ENCODE data around the gene MICU1. TPM values are rescaled to one million over a fixed set of nuclear protein-coding genes. Genes with fewer than 3 reads are reported as not detected.

MICU1 gene
- polyA plus RNA-seq, 2 of the 4 experiments (the other 2 are of a cell fraction), result 54.5 to 58.6 TPM

- DNase-seq (ENCODE audit: low read depth in 1 of 2, low spot score in 1 of 2) (no peak), FAIRE-seq (no peak), ATAC-seq (no peak)
- no peak for TF ChIP-seq HES2 (IDR thresholded peaks at IDR 0.05)
- no peak for TF ChIP-seq CBX2 (IDR thresholded peaks at IDR 0.05; ENCODE audit: borderline replicate concordance, low read depth)
- TF ChIP-seq HEYL (CRISPR knock-in tag; IDR thresholded peaks at IDR 0.05), result no peak
- TF ChIP-seq CEBPB (IDR thresholded peaks at IDR 0.05), result no peak
- no peak for TF ChIP-seq KDM1A (IDR thresholded peaks at IDR 0.05; ENCODE audit: low read depth)
- no peak for TF ChIP-seq ZSCAN20 (CRISPR knock-in tag; IDR thresholded peaks at IDR 0.05)
- TF ChIP-seq E2F6 (IDR thresholded peaks at IDR 0.05; ENCODE audit: borderline replicate concordance, low read depth), result no peak
- no peak for TF ChIP-seq RARB (CRISPR knock-in tag; IDR thresholded peaks at IDR 0.05)
- TF ChIP-seq RNF2 (IDR thresholded peaks at IDR 0.05; ENCODE audit: borderline replicate concordance, low read depth), result no peak
- no peak for TF ChIP-seq ZC3H11A (IDR thresholded peaks at IDR 0.05)
- no peak for TF ChIP-seq ZFP36 (IDR thresholded peaks at IDR 0.05; ENCODE audit: borderline replicate concordance, partially characterized antibody)
- no peak for TF ChIP-seq FOXS1 (CRISPR knock-in tag; IDR thresholded peaks at IDR 0.05)
- Histone ChIP-seq H3K4me1 (no peaks in the 10 kb centered on the region), H3K9me3 (peaks cover 10% of the 10 kb centered on the region; the same call in 2 of the 3 replicates), H3K27ac (no peak overlapping the region), H3K4me3 (no peak overlapping the region), H3K4me2 (no peak overlapping the region)
- WGBS (ENCODE audit: missing lambda C conversion rate), result 94% methylated on average over 1 of the region's 1 CpG
- ChIA-PET CTCF (interaction anchor here (0.6 kb wide), 1 partner anchor 281 kb away, joined by 3 read pairs; no protein-coding TSS in a partner anchor), POLR2A (no interaction called here)
These were observed 216.7 kb downstream of the MICU1 start for GRCh38 chr10:72409167-72409566.

- Histone ChIP-seq H3K9me3 (no peaks in the 10 kb centered on the region), H3K4me2 (no peak overlapping the region), H3K4me3 (no peak overlapping the region), H3K27ac (no peak overlapping the region), H3K4me1 (no peaks in the 10 kb centered on the region)
- 83% methylated on average over 7 of the region's 7 CpGs for WGBS (ENCODE audit: missing lambda C conversion rate)
- POLR2A ChIA-PET, result no interaction called here
- ATAC-seq (no peak), DNase-seq (ENCODE audit: low read depth in 1 of 2, low spot score in 1 of 2) (no peak), FAIRE-seq (no peak)
- CTCF ChIA-PET, result interaction anchor here (0.9 kb wide), 1 partner anchor 10 kb away, joined by 6 read pairs; no protein-coding TSS in a partner anchor
- TF ChIP-seq PBX3 (IDR thresholded peaks at IDR 0.05), result no peak
- no peak for TF ChIP-seq RNF2 (IDR thresholded peaks at IDR 0.05; ENCODE audit: borderline replicate concordance, low read depth)
- no peak for TF ChIP-seq ZC3H11A (IDR thresholded peaks at IDR 0.05)
- no peak for TF ChIP-seq MAZ (IDR thresholded peaks at IDR 0.05; ENCODE audit: borderline replicate concordance, low read depth, low read length)
- TF ChIP-seq CHD4 (IDR thresholded peaks at IDR 0.05; ENCODE audit: borderline replicate concordance), result no peak
- no peak for TF ChIP-seq ZFP36 (IDR thresholded peaks at IDR 0.05; ENCODE audit: borderline replicate concordance, partially characterized antibody)
- TF ChIP-seq EHF (CRISPR knock-in tag; IDR thresholded peaks at IDR 0.05), result no peak
- TF ChIP-seq HES2 (IDR thresholded peaks at IDR 0.05), result no peak
- no peak for TF ChIP-seq REST (IDR thresholded peaks at IDR 0.05)
These were observed 217.8 kb downstream of the MICU1 start for GRCh38 chr10:72407927-72408600.

Measured in A549 (cell line).